Measurements from ENCODE around the gene HAVCR2. TPM values are rescaled to one million over a fixed set of nuclear protein-coding genes. Genes with fewer than 3 reads are reported as not detected.
A peak's percentile ranks its signal among the peaks of the same experiment; 100 is the strongest.

HAVCR2 gene
- total RNA-seq, 2 experiments from 2014 or later, result 1.4 to 1.8 TPM

DNA sequence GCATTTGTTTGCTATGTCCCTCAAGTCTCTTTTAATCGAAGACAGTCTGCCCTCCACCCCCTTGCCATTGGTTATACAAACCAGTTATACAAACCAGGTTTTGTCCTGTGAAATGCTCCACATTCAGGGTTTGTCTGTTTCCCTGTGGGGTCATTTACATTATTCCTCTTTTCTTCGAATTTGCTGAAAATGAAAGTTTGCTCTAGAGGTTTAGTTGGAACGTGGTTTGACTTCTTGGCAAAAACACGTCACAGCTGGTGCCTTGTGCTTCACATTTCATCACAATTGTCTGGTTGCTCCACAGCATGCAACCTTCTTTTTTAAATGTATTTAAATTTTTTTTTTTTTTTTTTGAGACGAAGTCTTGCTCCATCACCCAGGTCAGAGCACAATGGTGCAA lies 4.2 kb upstream of the HAVCR2 start:
- no peak for ATAC-seq (ENCODE audit: poor library complexity)
- no peaks in the 10 kb centered on the region for H3K36me3 ChIP-seq (ENCODE audit: insufficient read depth, low read length)
- ChIA-PET CTCF (no interaction called here), POLR2A (no interaction called here)
- H3K27me3 Mint-ChIP-seq, result no peaks in the 10 kb centered on the region
- intact Hi-C loops (cut with DNase I, micrococcal nuclease), result no loop called here
- H3K27ac Mint-ChIP-seq, result no peak overlapping the region
- no peaks in the 10 kb centered on the region for H3K27me3 ChIP-seq (ENCODE audit: control insufficient read depth in 1 of 2, insufficient read depth in 2 of 2, low read length in 2 of 2)
- TF ChIP-seq, protein P1, sequence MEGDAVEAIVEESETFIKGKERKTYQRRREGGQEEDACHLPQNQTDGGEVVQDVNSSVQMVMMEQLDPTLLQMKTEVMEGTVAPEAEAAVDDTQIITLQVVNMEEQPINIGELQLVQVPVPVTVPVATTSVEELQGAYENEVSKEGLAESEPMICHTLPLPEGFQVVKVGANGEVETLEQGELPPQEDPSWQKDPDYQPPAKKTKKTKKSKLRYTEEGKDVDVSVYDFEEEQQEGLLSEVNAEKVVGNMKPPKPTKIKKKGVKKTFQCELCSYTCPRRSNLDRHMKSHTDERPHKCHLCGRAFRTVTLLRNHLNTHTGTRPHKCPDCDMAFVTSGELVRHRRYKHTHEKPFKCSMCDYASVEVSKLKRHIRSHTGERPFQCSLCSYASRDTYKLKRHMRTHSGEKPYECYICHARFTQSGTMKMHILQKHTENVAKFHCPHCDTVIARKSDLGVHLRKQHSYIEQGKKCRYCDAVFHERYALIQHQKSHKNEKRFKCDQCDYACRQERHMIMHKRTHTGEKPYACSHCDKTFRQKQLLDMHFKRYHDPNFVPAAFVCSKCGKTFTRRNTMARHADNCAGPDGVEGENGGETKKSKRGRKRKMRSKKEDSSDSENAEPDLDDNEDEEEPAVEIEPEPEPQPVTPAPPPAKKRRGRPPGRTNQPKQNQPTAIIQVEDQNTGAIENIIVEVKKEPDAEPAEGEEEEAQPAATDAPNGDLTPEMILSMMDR (IDR thresholded peaks at IDR 0.05), result no peak
- peak in 3 of 14 experiments; percentile 10 to 45 (median 29) for DNase-seq
- no peaks in the 10 kb centered on the region for H3K9me3 Mint-ChIP-seq
- no peak overlapping the region for H3K27ac ChIP-seq (ENCODE audit: low read depth in 1 of 2, low read length in 2 of 2)
- no peak overlapping the region for H3K4me3 Mint-ChIP-seq
- H3K4me1 ChIP-seq (ENCODE audit: insufficient read depth, low read length), result peaks cover 22% of the 10 kb centered on the region
- no peaks in the 10 kb centered on the region for H3K9me3 ChIP-seq (ENCODE audit: control insufficient read depth in 1 of 2, insufficient read depth in 1 of 2, low read length in 2 of 2)
- H3K36me3 Mint-ChIP-seq (ENCODE audit: low read depth), result no peaks in the 10 kb centered on the region
- H3K4me1 Mint-ChIP-seq (ENCODE audit: low read depth), result peaks cover 36% of the 10 kb centered on the region
- H3K4me3 ChIP-seq (ENCODE audit: low read length), result no peak overlapping the region

DNA sequence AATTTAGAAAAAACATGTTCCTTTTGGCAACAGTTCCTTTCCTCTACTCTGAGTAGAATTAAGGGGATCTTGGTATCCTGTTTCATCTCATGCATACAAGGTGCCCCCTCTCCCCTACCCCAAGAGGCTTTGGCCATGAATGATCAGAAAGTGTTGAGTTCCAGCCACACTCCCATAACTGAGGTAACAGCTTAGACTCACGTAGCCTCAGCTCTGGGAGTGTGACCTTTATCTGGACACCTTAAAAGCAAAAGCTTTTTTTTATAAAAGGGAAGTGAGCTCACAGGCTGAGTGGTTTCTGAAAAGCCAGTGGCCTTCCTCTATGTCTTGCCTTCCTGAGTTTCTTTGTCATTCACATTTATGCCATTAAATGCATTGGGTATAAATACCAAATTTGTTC lies 900 bp upstream of the HAVCR2 start:
- no peaks in the 10 kb centered on the region for H3K36me3 Mint-ChIP-seq (ENCODE audit: low read depth)
- H3K27me3 ChIP-seq (ENCODE audit: control insufficient read depth in 1 of 2, insufficient read depth in 2 of 2, low read length in 2 of 2), result no peaks in the 10 kb centered on the region
- H3K27me3 Mint-ChIP-seq, result no peaks in the 10 kb centered on the region
- peak; percentile 37 for ATAC-seq (ENCODE audit: poor library complexity)
- peak overlapping the region; percentile 42 to 81 for H3K27ac ChIP-seq (ENCODE audit: low read depth in 1 of 2, low read length in 2 of 2)
- peaks cover 34% of the 10 kb centered on the region for H3K4me1 ChIP-seq (ENCODE audit: insufficient read depth, low read length)
- ChIA-PET CTCF (no interaction called here), POLR2A (interaction anchor here (1.0 to 3.1 kb wide), 3 partner anchors 22 to 196 kb away, joined by 3 to 30 read pairs (median 4); partner anchors contain the start of gene MED7)
- peak in 4 of 14 experiments; percentile 35 to 76 (median 44) for DNase-seq
- intact Hi-C loops (cut with DNase I, micrococcal nuclease), result no loop called here
- TF ChIP-seq, protein P1 (IDR thresholded peaks at IDR 0.05), result no peak
- no peaks in the 10 kb centered on the region for H3K36me3 ChIP-seq (ENCODE audit: insufficient read depth, low read length)
- H3K4me3 Mint-ChIP-seq, result peak overlapping the region; percentile 75
- H3K9me3 Mint-ChIP-seq, result no peaks in the 10 kb centered on the region
- H3K9me3 ChIP-seq (ENCODE audit: control insufficient read depth in 1 of 2, insufficient read depth in 1 of 2, low read length in 2 of 2), result no peaks in the 10 kb centered on the region
- peaks cover 34% of the 10 kb centered on the region for H3K4me1 Mint-ChIP-seq (ENCODE audit: low read depth)
- peak overlapping the region; percentile 40 for H3K4me3 ChIP-seq (ENCODE audit: low read length)
- H3K27ac Mint-ChIP-seq, result peak overlapping the region; percentile 87

- Mint-ChIP-seq H3K4me1 (ENCODE audit: low read depth) (peaks cover 30% of the 10 kb centered on the region), H3K27ac (peak overlapping the region; percentile 25), H3K36me3 (ENCODE audit: low read depth) (peaks cover 9% of the 10 kb centered on the region), H3K4me3 (no peak overlapping the region), H3K9me3 (no peaks in the 10 kb centered on the region), H3K27me3 (no peaks in the 10 kb centered on the region)
- H3K4me1 ChIP-seq (ENCODE audit: insufficient read depth, low read length), result peaks cover 34% of the 10 kb centered on the region
- no peaks in the 10 kb centered on the region for H3K36me3 ChIP-seq (ENCODE audit: insufficient read depth, low read length)
- intact Hi-C loops (cut with DNase I, micrococcal nuclease), result no loop called here
- no peak overlapping the region for H3K4me3 ChIP-seq (ENCODE audit: low read length)
- POLR2A ChIA-PET, result interaction anchor here (0.7 to 1.7 kb wide), 2 partner anchors 8 to 272 kb away, joined by 3 to 4 read pairs; no protein-coding TSS in a partner anchor
- H3K27ac ChIP-seq (ENCODE audit: low read depth in 1 of 2, low read length in 2 of 2), result no peak overlapping the region
- no peak for ATAC-seq (ENCODE audit: poor library complexity)
- DNase-seq, result peak in 2 of 14 experiments; percentile 14 to 16
- H3K9me3 ChIP-seq (ENCODE audit: control insufficient read depth in 1 of 2, insufficient read depth in 1 of 2, low read length in 2 of 2), result no peaks in the 10 kb centered on the region
- TF ChIP-seq, protein P1 (IDR thresholded peaks at IDR 0.05), result no peak
- no peaks in the 10 kb centered on the region for H3K27me3 ChIP-seq (ENCODE audit: control insufficient read depth in 1 of 2, insufficient read depth in 2 of 2, low read length in 2 of 2)
- CTCF ChIA-PET, result no interaction called here
Measured at GRCh38 chr5:157107508-157107907, 1.3 kb downstream of the HAVCR2 start.

Data from CD4-positive, alpha-beta T cell (primary cell).